Stimulated activated CD4-positive, alpha-beta T cell treated with anti-CD3 and anti-CD28 coated beads, Interleukin-4, amount 100 ng/mL, for 1 hour (primary cell): Measurements from ENCODE around the gene PTBP2.
"Not testable (repeated sequence)": the region's sequence is repeated elsewhere in the genome, so short reads cannot be mapped to it uniquely, and the experiment has no call there.

Experiments
- DNase-seq: peaks from one replicate; pipeline ENCODE4 v3.0.0-alpha.2; 2020

Gene PTBP2

DNA sequence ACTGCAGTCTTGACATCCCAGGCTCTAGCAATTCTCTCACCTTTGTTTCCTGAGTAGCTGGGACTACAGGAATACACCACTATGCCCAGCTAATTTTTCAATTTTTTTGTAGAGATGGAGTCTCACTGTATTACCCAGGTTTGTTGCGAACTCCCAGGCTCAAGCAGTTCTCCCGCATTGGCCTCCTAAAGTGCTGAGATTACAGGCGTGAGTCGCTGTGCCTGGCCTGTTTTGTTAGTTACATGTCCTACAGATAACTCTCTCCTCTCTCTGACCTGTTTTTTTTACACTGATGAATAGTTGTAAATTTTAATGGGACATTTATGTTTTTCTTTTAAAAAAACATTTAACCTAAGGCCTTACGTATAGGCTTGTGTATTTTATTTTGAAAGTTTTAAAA is 19.8 kb downstream of the PTBP2 start:
- no peak for DNase-seq

DNA sequence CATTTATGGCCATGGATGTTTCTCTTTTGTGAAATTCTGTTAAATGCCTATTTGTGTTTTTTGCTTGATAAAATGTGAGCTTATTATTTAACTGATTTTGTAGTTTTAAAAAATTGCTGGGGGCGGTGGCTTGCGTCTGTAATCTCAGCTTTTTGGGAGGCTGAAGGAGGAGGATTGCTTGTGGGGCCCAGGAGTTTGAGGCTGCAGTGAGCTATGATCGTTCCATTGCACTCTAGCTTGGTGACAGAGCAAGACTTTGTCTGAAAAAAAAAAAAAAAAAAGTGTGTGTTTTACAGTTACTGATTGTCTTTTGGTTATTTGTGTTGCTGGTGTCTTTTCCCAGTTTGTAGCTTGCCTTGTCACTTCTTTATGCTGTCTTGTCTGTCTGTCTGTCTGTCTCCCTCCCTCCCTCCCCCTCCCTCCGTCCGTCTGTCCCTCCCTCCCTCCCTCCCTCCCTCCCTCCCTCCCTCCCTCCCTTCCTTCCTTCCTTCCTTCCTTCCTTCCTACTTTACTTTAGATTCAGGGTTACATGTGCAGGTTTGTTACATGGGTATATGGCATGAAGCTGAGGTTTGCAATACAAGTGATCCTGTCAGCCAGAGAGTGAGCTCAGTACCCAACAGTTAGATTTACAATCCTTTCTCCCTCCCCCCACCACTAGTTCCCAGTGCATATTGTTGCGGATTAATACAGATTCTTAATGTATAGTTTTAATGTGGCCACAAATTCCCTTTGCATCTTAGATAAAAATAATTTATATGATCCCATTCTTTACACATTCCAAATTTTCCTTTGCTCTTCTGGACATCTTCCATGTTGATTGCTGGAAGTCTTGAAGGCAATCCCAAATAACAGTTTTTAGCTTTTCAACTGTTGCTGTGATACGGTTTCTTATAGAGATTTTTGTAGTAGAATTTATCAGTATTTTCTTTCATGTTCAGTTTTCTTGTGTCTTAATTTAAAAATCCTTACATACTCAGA is 25.1 kb downstream of the PTBP2 start:
- no peak for DNase-seq

DNA sequence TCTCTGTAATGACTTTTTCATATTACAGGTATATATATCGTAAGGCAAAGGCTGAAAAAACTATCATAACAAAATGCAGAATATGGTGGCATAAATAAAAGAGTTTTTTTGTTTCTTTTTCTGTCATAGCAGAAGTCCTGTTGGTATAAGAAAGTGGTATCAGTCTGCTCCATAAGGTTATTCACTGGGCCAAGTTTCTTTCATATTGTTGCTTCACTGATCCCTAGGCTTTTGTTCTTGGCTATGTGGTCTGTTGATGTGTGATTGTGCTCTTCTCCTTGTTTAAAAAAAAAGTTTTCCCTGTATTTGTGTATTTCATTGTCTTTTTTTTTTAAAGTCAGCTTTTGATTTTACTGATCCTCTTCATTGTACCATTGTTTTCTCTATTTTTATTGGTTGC is 26.0 kb downstream of the PTBP2 start:
- no peak for DNase-seq

DNA sequence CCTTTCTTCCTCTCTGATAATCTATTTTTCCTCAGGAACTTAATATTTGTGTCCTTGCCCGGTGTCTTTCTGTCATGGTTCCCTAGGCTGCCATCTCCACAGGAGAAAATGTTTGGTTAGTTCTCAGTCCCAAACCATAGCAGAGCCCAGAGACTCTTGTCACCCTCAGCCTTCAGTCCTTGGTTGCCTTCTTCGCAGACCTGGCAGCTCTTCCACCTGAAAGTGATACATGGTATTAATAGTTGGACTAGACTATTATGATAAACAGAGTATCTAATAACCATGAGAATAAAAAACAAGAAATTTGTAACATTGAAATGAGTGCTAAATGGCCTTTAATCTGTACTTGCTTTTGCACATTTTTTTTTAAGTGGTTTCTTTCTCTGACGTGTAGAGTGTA is 26.5 kb downstream of the PTBP2 start:
- DNase-seq, result no peak

DNA sequence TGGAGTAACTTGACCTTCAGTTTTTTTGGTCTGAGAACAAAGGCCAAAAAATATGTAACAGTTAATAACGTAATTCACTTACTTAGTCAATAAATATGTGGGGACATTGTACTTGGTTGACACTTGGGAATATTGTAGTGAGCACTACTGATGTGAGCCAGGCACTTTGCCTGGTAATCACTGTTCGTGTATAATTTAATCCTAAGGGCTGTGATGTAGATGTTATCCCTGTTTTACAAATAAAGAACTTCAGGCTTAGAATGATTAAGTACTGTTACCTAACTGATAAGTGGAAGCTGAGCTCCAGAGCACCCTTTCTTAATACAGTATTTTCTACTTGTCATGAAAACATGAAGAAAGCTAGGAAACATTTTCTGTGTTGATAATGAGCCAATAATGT is 28.0 kb downstream of the PTBP2 start:
- DNase-seq, result no peak

DNA sequence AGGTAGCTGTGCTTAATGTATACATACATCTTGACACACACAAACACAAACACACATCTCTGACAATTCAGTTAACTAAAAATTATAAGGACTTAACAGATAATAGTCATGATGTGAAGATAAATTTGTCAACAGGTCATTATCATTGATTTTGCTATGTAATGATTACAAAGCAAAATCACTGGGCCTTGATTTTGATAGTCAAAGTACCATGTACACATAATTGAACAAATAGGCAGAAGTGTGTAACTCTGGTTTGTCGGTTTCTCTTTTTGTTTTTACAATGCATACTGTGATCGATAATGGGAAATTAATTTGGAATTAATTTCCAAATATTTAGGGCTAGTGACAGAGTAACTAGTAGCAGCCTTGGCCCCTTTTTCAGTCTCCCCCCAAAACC is 30.8 kb downstream of the PTBP2 start:
- no peak for DNase-seq

DNA sequence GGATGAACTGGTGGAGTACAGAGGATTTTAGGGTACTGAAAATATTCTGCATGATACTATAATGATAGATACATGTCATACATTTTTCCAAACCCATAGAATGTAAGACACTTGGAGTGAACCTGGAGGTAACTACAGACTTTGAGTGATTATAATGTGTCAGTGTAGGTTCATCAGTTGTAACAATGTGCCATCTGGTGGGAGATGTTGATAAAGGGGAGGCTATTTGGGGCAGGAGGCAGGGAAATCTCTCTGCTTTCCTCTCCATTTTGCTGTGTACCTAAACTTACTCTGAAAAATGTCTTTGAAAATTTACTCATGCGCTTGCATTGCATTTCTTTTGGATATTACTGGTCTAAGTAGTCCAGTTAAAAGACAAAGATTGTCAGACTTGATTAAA is 35.2 kb downstream of the PTBP2 start:
- DNase-seq, result no peak

DNA sequence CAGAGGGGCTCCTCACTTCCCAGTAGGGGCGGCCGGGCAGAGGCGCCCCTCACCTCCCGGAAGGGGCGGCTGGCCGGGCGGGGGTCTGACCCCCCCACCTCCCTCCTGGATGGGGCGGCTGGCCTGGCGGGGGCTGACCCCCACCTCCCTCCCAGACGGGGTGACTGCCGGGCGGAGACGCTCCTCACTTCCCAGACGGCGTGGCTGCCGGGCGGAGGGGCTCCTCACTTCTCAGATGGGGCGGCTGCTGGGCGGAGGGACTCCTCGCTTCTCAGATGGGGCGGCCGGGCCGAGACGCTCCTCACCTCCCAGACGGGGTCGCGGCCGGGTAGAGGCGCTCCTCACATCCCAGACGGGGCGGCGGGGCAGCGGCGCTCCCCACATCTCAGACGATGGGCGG is 41.0 kb downstream of the PTBP2 start:
- not testable (repeated sequence) for DNase-seq

DNA sequence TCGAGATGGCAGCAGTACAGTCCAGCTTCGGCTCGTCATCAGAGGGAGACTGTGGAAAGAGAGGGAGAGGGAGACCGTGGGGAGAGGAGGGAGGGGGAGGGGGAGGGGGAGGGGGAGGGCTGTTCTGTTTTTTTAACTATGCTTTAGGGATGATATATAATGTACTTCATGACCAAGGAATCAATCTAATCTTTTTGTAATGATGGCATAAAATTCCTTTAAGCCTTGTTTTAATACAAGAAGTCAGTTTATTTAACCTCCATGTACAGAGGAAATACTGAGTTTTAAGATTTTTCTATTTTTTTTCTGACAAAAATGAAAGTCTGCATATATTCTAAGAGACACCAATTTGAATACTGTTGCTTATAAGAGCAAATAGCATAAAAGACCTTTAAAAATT is 41.9 kb downstream of the PTBP2 start:
- DNase-seq, result no peak

DNA sequence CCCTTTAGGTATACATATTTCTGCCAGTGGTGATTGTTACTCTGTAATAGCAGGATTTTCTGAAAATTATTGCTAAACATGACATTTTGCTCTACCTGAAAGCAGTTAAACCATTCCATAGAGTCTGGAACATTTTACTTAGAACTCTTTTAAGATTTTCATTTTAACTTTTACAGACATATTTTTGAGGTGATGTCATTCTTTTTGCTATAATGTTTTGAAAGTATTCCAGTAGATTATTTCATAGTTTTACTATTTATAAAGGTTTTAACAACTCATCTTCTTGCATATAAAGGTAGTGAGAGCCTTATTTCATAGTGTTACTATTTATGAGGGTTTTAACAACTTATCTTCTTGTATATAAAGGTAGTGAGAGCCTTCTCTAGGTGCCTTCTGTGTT is 42.9 kb downstream of the PTBP2 start:
- DNase-seq, result no peak

DNA sequence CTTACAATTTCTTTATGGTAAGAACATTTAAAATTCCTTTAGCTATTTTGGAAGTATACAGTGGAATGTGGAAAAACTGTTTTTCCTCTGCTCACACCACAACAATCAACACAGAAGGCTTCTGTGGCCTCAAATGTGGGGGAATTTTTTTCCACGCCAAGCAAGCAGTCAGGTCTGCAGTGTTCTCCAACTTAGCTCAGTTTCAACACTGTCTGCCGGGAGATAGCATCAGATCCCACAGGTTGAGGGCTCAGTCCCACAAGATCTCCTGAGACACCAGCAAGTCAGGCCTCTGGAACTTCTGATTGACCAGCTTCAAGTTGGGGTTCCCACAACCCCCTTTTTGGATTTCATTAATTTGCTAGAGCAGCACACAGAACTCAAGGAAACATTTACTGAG is 50.3 kb downstream of the PTBP2 start:
- no peak for DNase-seq

DNA sequence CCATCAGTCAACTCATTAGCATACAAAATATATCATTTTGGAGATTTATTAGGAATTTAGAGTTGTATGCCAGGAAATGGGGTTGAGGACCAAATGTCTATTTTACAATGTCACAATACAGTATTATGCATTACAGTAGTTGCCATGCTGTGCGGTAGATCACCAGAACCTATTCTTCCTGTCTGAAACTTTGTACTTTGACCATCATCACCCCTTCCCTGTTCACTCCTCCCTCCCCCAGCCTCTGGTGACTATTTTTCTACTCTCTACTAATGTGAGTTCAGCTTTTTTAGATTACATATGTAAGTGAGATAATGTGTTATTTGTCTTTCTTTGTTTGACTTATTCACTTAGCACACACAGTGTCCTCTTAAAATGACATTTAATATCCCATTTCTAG is 50.8 kb downstream of the PTBP2 start:
- no peak for DNase-seq

DNA sequence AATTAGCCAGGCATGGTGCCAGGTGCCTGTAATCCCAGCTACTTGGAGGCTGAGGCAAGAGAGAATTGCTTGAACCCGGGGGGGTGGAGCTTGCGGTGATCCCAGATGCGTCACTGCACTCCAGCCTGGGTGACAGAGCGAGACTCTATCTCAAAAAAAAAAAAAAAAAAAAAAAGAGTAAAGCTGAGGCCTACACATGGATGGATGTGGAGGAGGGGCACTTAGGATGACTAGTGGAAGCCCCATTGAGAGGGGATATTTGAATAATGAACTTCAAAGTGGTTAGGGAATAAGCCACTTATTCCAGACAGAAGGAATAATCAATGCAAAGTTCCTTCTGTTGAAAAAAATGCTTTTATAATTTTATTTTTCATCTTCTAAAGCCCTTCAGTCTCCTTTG is 51.4 kb downstream of the PTBP2 start:
- DNase-seq, result no peak

DNA sequence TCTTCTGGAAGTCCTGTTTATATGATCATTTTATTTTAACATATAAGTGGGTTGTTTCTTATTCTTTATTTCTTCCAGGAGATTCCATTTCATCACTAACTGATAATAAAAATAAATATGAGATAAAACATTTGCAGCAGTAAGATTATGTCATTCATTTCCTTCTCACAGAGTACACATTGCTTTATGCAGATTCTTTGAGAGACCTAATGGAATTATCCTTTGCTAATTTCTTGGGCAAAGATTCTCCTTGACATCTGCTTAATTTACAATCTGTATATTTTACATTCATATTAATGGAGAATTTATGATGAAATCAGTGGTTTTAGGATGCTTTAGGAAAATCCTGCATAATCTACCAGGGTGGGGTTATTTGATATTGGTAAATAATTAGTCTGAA is 60.6 kb downstream of the PTBP2 start:
- DNase-seq, result no peak

DNA sequence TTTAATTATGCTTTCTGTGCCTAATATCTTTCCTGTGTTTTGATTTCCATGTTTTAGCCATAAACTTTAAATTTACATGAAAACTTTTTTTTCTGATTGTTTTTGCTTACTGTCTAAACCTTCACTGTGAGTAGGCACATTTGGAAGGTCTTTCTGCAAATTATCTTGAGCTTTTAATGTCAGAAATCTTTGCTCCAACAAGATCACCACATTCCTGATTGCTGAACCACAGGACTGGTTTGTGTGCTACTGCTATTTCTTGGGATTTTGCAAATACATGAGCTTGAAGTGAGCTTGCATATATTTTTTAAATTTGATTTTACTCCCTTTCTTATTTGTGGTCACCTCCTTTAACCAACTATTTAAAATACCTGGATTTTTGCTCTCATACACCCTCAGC is 61.3 kb downstream of the PTBP2 start:
- DNase-seq, result no peak

DNA sequence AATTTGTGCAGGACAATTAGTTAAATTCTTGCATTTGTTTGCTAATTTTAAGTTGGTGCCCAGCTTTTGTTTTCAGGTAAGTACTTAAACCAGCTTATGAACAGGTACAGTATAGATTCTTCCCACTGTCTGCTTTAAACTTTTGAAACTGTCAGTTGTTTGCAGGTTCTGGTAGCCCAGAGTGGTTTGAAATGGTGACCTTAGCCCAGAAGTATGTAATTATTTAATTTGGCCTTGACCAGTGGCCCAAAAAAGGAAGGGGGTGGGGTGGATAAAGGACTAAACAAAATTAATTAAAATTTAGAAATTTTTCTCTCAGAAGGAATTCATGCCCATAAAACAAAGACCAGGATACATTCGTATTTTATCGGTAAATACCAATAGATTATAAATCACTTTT is 69.0 kb downstream of the PTBP2 start:
- no peak for DNase-seq

DNA sequence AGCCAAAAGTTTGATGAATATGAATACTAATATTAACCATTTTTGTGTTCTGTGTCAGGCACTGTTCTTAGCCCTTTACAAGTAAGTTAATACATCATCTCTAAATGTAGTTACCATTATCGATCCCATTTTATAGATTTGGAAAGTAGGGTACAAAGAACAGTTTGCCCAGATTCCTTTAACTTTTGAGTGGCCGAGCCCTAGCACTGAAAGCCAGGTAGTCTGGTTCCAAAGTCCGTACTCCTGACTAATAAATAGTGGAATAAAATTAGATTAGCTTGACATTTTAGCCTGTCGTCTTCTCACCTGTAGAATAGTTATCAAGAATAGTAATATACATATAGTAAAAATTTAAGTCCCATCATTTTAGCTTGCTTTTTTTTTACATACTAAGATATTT is 70.6 kb downstream of the PTBP2 start:
- DNase-seq, result no peak

DNA sequence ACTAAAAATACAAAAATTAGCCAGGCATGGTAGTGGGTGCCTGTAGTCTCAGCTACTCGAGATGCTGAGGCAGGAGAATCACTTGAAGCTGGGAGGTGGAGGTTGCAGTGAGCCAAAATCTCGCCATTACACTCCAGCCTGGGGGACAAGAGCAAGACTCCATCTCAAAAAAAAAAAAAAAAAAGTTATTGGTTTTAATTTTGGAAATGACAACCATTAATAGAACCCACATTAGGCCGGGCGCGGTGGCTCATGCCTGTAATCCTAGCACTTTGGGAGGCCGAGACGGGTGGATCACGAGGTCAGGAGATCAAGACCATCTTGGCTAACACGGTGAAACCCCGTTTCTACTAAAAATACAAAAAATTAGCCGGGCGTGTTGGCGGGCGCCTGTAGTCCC is 80.1 kb downstream of the PTBP2 start:
- not testable (repeated sequence) for DNase-seq

DNA sequence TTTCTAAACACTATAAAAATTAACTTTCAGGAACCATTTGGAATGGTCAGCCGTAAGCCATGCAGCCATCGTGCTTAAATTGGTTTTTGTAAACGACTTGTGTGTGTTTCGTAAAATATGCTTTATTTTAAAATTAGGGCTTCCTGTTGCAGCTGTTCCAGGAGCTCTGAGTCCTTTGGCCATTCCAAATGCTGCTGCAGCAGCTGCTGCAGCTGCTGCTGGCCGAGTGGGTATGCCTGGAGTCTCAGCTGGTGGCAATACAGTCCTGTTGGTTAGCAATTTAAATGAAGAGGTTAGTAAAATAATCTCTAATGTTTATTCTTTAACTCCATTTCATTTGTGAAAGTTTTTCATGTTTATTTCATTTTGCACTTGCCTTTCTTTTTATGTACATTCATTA is 83.1 kb downstream of the PTBP2 start:
- DNase-seq, result no peak

DNA sequence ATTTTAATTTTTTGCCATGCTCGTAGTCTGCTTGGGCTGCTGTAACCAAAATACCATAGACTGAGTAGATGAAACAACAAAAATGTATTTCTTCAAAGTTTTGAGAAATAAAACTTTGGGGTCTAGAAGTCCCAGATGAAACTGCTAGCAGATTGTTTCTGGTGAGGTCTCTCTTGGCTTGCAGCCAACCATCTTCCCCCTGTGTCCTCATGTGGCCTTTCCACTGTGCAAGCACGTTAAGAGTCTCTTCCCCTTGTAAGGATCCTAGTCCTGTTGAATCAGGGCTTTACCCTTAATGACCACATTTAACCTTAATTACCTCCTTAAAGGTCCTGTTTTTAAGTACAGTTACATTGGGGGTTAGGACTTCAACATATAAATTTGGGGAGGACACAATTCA is 86.6 kb downstream of the PTBP2 start:
- DNase-seq, result no peak

DNA sequence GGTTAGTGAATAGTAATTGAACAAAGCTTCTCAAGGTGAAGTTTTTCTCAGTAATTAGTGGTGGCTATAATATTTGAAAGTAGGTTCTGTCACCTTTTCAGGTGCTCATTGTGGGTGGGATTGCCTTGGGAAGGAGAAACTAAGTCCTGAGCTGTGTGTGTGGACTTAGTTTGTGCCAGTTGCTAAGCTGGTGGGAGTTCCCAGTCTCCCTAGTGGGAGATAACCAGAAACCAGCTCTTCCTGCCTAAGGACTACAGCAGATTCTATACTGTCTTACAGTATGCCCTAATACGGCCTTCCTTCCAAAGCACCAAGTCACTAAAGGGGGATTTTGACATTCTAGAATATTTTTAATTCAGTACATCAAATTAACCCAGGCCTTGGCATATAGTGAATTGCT is 94.3 kb downstream of the PTBP2 start:
- no peak for DNase-seq

DNA sequence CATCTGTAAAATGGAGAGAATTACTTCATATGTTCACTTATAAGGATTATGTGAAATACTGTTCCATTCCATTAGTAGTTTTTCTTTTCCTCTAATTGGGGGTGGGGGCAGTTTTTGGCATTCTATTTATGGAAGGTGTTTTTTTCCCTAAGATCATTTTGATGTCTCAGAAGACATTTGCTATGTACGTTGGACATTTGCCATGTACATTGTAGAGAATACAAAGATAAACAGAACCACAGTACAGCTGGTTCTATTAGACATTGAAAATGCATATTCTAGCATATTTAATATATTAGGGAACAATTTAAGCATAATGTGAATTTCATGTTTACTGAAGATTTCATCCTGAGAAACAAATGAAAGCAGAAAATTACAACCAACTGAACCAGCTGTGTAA is 98.5 kb downstream of the PTBP2 start:
- no peak for DNase-seq

DNA sequence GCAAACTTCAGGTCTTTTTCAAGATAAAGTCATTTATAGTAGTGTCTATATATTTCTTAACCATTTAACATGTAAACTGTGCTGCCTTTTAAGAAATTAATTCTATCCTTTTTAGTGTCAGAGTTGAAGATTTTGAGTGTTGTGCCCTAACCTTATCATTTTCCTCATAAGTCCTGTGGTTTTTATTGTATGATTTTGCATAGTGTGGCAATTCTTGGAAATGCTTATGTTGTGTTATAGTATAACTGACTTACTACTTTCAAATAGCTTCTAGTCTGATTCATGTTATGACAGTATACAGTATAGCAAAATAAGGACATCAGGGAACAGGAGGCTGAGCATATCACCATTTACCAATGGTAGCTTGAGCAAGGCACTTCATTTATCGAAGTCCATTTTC is 99.1 kb downstream of the PTBP2 start:
- no peak for DNase-seq

DNA sequence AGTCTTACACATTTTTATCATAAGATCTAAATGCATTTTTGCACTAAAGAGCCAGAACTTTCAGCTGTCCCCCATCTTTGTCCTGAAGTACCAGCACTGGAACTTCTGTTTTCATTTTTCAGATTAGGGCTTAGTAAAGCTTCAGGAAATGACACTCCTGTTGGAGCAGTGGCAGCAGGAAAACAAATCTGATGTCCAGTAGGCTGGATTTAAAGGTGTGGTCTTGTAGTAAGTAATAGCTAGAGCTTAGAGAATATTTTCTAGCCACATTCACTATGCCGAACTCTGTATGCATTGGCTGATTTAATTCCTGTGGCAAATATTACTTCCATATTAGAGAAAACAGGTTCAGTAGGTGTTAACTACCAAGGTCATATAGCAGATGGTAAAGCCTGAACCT is 103.6 kb downstream of the PTBP2 start:
- no peak for DNase-seq

DNA sequence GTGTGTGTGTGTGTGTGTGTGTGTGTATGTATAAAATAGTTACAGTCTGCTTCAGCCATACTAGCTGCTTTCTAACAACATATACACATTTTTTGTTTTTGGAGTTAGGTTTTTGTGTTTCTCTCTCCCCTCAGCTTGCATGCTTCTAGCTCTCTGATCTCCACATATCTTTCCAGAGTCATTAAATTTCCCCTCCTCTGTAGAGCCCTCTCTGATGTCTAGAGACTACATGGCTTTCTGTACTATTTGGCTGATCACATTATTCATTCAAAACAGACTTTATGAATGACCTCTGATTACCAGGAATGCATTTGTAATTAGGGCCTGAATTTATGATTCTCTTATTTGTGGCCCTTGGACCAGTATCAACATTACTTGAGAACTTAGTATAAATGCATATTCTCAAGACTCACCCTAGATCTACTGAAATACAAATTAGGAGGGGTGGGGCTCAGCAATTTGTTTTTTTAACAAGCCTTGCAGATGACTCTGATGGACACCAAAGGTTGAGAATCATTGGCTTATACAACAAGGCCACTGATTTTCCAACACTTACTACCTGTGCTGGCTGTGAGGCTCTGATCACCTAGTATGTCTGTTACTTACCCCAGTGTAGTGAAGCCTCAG is 104.5 kb downstream of the PTBP2 start:
- no peak for DNase-seq
